ENCODE results near the gene ETV6.

DNA sequence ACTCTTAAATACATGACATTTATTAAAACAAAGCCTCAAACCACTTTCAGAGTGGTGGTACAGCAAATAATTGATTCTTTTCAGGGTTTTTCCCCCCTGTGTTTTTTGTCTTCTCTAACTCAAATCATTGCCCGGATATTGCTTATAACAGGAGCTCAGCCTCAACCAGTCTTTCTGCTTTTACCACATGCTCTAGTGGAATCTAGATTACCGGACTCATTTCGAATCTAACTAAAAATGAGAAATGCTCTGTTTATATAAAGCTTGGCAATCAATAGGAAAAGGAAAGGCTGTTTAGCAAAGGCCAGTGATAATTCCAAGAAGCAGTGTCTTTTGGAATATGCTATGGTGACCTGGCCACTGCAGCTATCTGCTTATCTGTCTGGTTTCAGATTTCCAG, 161.5 kb downstream of the ETV6 start:
- TF ChIP-seq POLR2A (IDR thresholded peaks at IDR 0.05), result no peak
- TF ChIP-seq, protein P1, sequence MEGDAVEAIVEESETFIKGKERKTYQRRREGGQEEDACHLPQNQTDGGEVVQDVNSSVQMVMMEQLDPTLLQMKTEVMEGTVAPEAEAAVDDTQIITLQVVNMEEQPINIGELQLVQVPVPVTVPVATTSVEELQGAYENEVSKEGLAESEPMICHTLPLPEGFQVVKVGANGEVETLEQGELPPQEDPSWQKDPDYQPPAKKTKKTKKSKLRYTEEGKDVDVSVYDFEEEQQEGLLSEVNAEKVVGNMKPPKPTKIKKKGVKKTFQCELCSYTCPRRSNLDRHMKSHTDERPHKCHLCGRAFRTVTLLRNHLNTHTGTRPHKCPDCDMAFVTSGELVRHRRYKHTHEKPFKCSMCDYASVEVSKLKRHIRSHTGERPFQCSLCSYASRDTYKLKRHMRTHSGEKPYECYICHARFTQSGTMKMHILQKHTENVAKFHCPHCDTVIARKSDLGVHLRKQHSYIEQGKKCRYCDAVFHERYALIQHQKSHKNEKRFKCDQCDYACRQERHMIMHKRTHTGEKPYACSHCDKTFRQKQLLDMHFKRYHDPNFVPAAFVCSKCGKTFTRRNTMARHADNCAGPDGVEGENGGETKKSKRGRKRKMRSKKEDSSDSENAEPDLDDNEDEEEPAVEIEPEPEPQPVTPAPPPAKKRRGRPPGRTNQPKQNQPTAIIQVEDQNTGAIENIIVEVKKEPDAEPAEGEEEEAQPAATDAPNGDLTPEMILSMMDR (IDR thresholded peaks at IDR 0.05), result no peak

Measured in lower leg skin (tissue), 3 donors.